Calu3 (cell line): Measurements from ENCODE around the gene RALGPS1. TPM values are rescaled to one million over a fixed set of nuclear protein-coding genes. Genes with fewer than 3 reads are reported as not detected.

ENCODE experiments used
- BruUV-seq: library from RNA; stranded (reverse); fragments of 400-500 nt; replicated peaks from 2 replicates; lab custom pipeline; 2021; lab: Mats Ljungman, UMichigan
- CTCF ChIA-PET: fragments of 300-600 bp; sonication (Branson Sonifier 250); formaldehyde crosslinking; loops from one replicate; lab custom pipeline; 2022; ENCODE audit warnings: antibody characterized with exemption; lab: Charles Lee
- DNase-seq: peaks from one replicate; pipeline ENCODE4 v3.0.0; 2022
- H3K27ac Mint-ChIP-seq: one replicate; pipeline ENCODE4 v1.8.0; 2022; ENCODE audit warnings: mixed read lengths; ENCODE audit not compliant: unreplicated experiment
- H3K27me3 Mint-ChIP-seq: one replicate; pipeline ENCODE4 v1.8.0; 2022; ENCODE audit warnings: mixed read lengths; ENCODE audit not compliant: unreplicated experiment
- H3K36me3 Mint-ChIP-seq: one replicate; pipeline ENCODE4 v1.8.0; 2022; ENCODE audit warnings: mild to moderate bottlenecking, moderate library complexity, mixed read lengths; ENCODE audit not compliant: insufficient read depth, unreplicated experiment
- H3K4me1 Mint-ChIP-seq: one replicate; pipeline ENCODE4 v1.8.0; 2022; ENCODE audit warnings: mild to moderate bottlenecking, low read depth, mixed read lengths; ENCODE audit not compliant: unreplicated experiment
- H3K4me3 Mint-ChIP-seq: one replicate; pipeline ENCODE4 v1.8.0; 2022; ENCODE audit warnings: mild to moderate bottlenecking, low read depth, moderate library complexity, mixed read lengths; ENCODE audit not compliant: unreplicated experiment
- H3K9me3 Mint-ChIP-seq: one replicate; pipeline ENCODE4 v1.8.0; 2022; ENCODE audit warnings: low read depth, mixed read lengths; ENCODE audit not compliant: unreplicated experiment
- CTCF ChIP-seq: fragments of 200-600 bp; IDR thresholded peaks from one replicate; pipeline ENCODE4 v1.8.0; 2022; ENCODE audit warnings: antibody characterized with exemption; ENCODE audit not compliant: unreplicated experiment
- intact Hi-C: fragments of 100-400 bp; cut with micrococcal nuclease; formaldehyde crosslinking; loops from one replicate; pipeline ENCODE4 v1.10.0; 2022; ENCODE audit not compliant: unreplicated experiment
- total RNA-seq: library from RNA; stranded (reverse); gene quantifications from 2 replicates; pipeline ENCODE4 v1.2.3, GENCODE V29; 2022

The RALGPS1 gene
- total RNA-seq, 1 experiment from 2014 or later, result 8.3 TPM

GRCh38 chr9:127055745-127056402 is 141.3 kb downstream of the RALGPS1 start:
- peaks cover 17% of the 10 kb centered on the region for H3K4me1 Mint-ChIP-seq
- CTCF ChIA-PET, result no interaction called here
- no peaks in the 10 kb centered on the region for H3K9me3 Mint-ChIP-seq
- H3K27me3 Mint-ChIP-seq, result no peaks in the 10 kb centered on the region
- no TSS peak for BruUV-seq
- no peak for DNase-seq
- no peak overlapping the region for H3K4me3 Mint-ChIP-seq
- H3K27ac Mint-ChIP-seq, result no peak overlapping the region
- intact Hi-C loops, result no loop called here
- H3K36me3 Mint-ChIP-seq, result no peaks in the 10 kb centered on the region
- TF ChIP-seq CTCF, result no peak

- DNase-seq, result no peak
- no TSS peak for BruUV-seq
- Mint-ChIP-seq H3K36me3 (no peaks in the 10 kb centered on the region), H3K9me3 (no peaks in the 10 kb centered on the region), H3K27ac (no peak overlapping the region), H3K4me3 (no peak overlapping the region), H3K27me3 (no peaks in the 10 kb centered on the region), H3K4me1 (peaks cover 17% of the 10 kb centered on the region)
- CTCF ChIA-PET, result interaction anchor here (0.5 kb wide), 1 partner anchor 325 kb away, joined by 3 read pairs; no protein-coding TSS in a partner anchor
- intact Hi-C loops, result no loop called here
- no peak for TF ChIP-seq CTCF
Observed at GRCh38 chr9:127056446-127056845, 141.9 kb downstream of the RALGPS1 start.

- BruUV-seq, result no TSS peak
- CTCF ChIA-PET, result no interaction called here
- no peak overlapping the region for H3K4me3 Mint-ChIP-seq
- H3K4me1 Mint-ChIP-seq, result peaks cover 17% of the 10 kb centered on the region
- intact Hi-C loops, result no loop called here
- no peaks in the 10 kb centered on the region for H3K36me3 Mint-ChIP-seq
- no peaks in the 10 kb centered on the region for H3K9me3 Mint-ChIP-seq
- no peaks in the 10 kb centered on the region for H3K27me3 Mint-ChIP-seq
- TF ChIP-seq CTCF, result no peak
- DNase-seq, result no peak
- H3K27ac Mint-ChIP-seq, result no peak overlapping the region
Observed at GRCh38 chr9:127058011-127058644, 143.5 kb downstream of the RALGPS1 start.

GRCh38 chr9:127058645-127059021 is 144.1 kb downstream of the RALGPS1 start:
- DNase-seq, result no peak
- Mint-ChIP-seq H3K36me3 (no peaks in the 10 kb centered on the region), H3K4me1 (peaks cover 17% of the 10 kb centered on the region), H3K27ac (no peak overlapping the region), H3K9me3 (no peaks in the 10 kb centered on the region), H3K27me3 (no peaks in the 10 kb centered on the region), H3K4me3 (no peak overlapping the region)
- BruUV-seq, result no TSS peak
- CTCF ChIA-PET, result no interaction called here
- intact Hi-C loops, result no loop called here
- no peak for TF ChIP-seq CTCF
